ENCODE results near the gene NKAIN2.

NKAIN2 gene

GRCh38 chr6:124757560-124757959, 953.9 kb downstream of the NKAIN2 start:
- TF ChIP-seq CTCF (IDR thresholded peaks at IDR 0.05; ENCODE audit: low read depth, low read length) = no peak
- DNase-seq (ENCODE audit: extremely low read depth, low read depth) = no peak

- no peak for DNase-seq (ENCODE audit: extremely low read depth, low read depth)
- no peak for TF ChIP-seq CTCF (IDR thresholded peaks at IDR 0.05; ENCODE audit: low read depth, low read length)
These were observed 955.0 kb downstream of the NKAIN2 start for GRCh38 chr6:124758663-124759062.

GRCh38 chr6:124765280-124765679, 961.6 kb downstream of the NKAIN2 start:
- no peak for DNase-seq (ENCODE audit: extremely low read depth, low read depth)
- TF ChIP-seq CTCF (IDR thresholded peaks at IDR 0.05; ENCODE audit: low read depth, low read length) = no peak

GRCh38 chr6:124768224-124768623, 964.6 kb downstream of the NKAIN2 start:
- TF ChIP-seq CTCF (IDR thresholded peaks at IDR 0.05; ENCODE audit: low read depth, low read length) = no peak
- no peak for DNase-seq (ENCODE audit: extremely low read depth, low read depth)

GRCh38 chr6:124769811-124770544, 966.3 kb downstream of the NKAIN2 start:
- TF ChIP-seq CTCF (IDR thresholded peaks at IDR 0.05; ENCODE audit: low read depth, low read length) = no peak

GRCh38 chr6:124770784-124771183, 967.1 kb downstream of the NKAIN2 start:
- DNase-seq (ENCODE audit: extremely low read depth, low read depth) = no peak

More at GRCh38 chr6:124769811-124770544, 966.3 kb downstream of the NKAIN2 start:
- DNase-seq (ENCODE audit: extremely low read depth, low read depth) = no peak

More at GRCh38 chr6:124770784-124771183, 967.1 kb downstream of the NKAIN2 start:
- TF ChIP-seq CTCF (IDR thresholded peaks at IDR 0.05; ENCODE audit: low read depth, low read length) = no peak
